KG1 (cell line): ENCODE results near the gene SLC49A4.

Source experiments
- DNase-seq: peaks from one replicate; lab custom pipeline; 2025; lab: John Stamatoyannopoulos, UW

The SLC49A4 gene

GRCh38 chr3:122908251-122908650 is 113.4 kb downstream of the SLC49A4 start:
- DNase-seq = no peak

DNA sequence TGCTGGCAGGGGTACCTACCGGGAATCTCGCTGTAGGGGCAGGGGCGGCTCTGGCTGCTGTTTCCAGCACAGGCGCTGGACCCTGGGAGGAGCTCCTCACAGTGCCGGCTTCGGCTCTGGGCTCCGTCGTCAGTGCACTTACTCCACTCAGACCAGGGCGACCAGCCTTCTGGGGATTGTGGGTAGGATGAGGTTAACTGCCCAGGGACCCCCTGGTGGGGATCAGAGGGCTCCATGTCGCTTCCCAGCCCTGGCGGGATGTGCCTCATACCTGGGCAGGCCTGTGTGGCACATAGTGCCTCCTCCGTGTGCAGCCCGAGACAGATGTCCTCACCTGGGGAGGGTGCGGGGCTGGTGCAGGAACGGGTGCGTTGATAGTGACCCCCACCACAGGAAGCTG is 117.0 kb downstream of the SLC49A4 start:
- no peak for DNase-seq

DNA sequence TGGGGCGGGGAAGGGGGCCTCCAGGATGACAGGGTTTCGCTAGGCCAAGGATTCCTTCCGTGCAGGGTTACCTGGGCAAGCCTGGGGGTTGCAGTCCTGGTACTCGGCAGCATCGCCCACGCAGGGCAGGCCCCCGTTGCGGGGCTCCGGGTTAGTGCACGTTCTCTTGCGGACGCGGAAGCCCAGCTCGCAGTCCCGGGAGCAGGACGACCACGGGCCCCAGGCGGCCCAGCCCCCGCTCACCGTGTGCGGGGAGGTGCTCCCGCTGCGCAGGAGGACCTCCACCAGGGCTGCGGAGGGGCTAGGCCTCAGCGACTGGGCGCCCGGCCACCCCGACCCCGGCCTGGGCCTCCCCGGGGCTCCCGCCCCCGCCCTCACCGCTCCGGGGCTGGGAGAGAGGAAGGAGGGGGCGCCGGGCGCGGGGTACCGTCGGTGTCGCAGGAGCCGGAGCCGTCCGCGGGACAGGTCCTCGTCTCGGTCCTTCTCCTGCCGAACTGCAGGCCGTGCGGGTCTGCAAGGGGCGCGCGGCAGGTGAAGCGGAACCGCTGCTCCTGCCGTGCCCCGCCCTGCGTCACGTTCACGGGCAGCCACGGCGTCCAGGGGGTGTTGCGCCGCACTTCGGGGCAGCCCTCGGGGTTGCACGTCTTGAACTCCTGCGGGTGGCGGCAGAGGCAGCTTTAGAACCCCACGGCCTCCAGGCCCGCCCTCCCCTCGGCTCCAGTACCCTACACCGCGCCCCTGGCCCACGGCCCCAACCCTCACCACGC is 118.1 kb downstream of the SLC49A4 start:
- DNase-seq = no peak

DNA sequence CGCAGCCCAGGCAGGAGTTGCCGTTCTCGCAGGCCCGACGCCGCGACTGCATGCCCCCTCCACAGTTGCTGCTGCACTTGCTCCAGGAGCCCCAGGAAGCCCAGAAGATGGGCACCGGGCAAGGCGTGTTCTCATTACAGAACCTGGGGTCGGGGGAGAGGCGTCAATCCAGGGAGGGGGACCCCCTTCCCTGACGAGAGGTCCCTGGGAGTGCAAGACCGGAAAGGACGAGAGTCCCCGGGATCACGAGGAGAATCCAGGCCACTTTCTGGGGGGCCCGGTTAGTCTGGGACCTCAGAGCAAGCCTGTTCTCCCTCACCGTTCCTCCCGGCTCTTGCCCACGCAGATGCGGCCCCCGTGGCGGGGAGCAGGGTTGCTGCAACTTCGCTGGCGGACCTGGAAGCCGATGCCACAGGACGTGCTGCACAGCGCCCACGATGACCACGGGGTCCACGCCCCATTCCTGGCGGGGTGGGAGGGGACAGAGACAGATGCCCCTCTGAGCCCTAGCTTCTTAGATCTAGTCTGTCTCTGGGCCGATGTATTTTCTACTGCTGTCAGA is 118.8 kb downstream of the SLC49A4 start:
- DNase-seq = no peak

DNA sequence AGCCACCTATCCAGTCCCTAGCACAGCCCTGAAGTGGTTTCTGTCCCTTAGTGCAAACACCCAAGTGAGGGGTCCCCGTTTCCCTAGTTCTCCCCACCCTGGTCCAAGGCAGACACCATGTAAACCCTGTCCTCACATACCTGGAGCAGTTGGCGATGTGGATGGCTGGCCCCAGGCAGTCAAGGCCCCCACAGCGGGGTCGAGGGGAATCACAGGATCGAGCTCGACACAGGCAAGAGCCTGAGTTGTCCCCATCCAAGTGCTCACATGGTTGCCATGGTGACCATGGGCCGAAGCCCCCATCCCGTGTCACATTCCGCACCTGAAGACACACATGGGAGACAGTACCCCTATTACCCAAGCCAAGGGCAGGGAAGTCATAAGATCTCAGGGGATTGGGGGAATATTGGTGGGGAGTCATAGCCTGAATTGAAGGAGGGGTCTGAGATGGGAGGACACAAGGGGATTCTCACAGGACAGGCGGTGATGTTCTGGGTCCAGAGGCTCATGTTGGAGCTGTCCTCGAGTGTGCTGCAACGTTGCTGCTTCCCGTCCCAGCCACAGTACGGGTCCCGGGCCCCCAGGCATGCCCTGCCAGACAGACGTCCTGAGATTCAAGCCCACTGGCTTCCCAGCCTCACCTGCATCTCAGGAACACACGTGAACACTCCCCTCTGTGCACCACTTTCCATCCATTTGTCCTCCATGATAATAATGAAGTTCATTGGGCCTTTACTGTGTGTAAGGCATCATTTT is 120.6 kb downstream of the SLC49A4 start:
- DNase-seq = no peak

GRCh38 chr3:122916084-122916483 is 121.2 kb downstream of the SLC49A4 start:
- no peak for DNase-seq

DNA sequence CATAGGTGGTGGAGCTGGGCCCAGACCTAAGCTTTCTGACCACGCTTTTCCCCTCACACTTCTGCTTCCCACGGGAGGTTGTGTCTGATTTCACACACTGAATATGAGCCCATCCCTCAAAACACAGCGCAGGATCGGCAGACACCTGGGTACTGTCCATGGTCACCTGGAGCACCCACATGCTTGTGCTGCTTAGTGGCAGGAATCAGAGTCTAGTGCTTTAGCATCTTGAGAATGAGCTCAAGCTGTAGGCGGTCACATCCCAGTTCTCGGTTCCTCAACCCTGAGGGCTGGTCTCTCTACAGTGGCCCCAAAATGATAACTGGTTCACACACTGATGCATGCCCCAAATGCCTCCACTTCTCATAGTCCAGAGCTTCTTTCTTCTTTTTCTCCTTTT is 121.7 kb downstream of the SLC49A4 start:
- DNase-seq = no peak

- no peak for DNase-seq
Observed at GRCh38 chr3:122917412-122917811, 122.5 kb downstream of the SLC49A4 start.

- DNase-seq = no peak
Observed at GRCh38 chr3:122918576-122919290, 123.9 kb downstream of the SLC49A4 start.

- DNase-seq = no peak
Observed at GRCh38 chr3:122919291-122919610, 124.4 kb downstream of the SLC49A4 start.

DNA sequence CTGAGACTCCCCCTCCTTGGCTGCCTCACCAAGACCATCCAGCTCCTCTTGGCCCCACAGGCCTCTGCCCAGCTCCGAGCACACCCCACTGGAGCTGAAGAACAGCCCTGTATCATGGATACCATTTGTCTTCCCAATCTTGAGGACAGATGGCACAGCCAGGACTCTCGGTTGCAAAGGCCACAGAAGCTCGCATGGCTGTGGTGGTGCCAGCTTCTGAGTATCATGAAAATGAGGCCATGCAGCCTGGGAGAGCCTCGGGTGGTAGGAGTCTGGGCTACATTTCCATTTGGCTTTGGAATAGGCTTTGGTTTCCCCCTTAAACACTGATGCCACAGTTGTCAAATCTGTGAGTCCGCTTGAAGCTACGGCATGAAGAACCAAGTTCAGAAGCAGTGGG is 126.1 kb downstream of the SLC49A4 start:
- DNase-seq = no peak

GRCh38 chr3:122921791-122922651 is 127.2 kb downstream of the SLC49A4 start:
- DNase-seq = no peak

DNA sequence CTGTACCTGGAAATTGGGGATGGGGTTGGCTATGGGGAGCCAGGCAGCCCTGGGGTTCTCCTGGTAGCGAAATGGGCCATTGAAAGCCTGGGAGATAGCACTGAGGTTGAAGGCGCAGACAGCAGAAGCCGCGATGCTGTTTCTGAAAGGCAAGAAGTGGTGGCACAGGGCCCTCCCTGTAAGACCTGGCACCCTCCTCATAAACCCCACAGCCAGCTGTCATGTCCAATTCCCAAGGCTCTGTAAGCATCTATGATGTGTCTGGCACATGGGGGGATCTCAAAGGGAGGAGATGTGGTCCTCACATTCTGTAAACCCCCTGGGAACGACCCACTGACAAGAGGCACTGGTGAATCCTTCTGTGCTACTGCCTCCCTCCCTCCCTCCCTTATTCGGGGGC is 128.7 kb downstream of the SLC49A4 start:
- no peak for DNase-seq

DNA sequence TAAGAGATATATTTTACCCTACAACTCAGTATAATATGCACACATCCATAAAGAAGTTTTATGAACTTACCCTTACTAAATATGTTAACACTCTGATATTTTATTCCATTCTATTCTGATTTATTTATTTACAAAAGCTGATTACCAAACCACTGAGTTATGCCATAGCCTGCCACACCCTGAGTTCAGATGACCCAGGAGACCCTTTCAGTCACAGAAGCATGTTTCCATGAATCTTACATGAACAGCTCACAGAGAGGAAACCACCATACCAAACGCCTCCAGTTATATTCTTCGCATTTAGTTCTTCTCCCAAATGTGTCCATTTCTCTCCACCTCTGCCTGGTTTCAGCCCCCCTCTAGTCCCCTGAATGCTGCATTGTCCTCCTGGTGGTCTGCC is 129.2 kb downstream of the SLC49A4 start:
- DNase-seq = no peak

DNA sequence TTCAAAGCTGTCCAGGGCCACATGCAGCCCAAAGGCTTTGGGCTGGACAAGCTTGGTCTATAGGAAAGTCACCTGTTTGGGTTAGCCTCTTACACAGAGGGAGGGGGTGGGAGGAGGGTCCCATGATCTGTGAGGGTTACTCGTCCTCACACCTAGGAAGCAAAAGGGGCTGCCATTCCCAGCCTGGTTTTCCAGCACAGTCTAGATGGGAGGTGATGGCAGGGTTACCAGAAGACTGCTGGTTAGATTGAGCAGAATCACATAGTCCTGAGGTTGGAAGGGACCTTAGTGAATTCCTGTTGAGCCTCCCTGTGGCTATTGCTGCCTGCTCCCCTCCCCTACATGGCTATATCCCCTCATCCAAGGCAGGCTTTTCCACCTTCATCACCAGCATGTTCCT is 130.9 kb downstream of the SLC49A4 start:
- no peak for DNase-seq

- DNase-seq = no peak
Observed at GRCh38 chr3:122926322-122926721, 131.5 kb downstream of the SLC49A4 start.

- no peak for DNase-seq
Observed at GRCh38 chr3:122926811-122927210, 131.9 kb downstream of the SLC49A4 start.

GRCh38 chr3:122927726-122928125 is 132.9 kb downstream of the SLC49A4 start:
- DNase-seq = no peak

- DNase-seq = no peak
Observed at GRCh38 chr3:122928396-122929187, 133.7 kb downstream of the SLC49A4 start.

DNA sequence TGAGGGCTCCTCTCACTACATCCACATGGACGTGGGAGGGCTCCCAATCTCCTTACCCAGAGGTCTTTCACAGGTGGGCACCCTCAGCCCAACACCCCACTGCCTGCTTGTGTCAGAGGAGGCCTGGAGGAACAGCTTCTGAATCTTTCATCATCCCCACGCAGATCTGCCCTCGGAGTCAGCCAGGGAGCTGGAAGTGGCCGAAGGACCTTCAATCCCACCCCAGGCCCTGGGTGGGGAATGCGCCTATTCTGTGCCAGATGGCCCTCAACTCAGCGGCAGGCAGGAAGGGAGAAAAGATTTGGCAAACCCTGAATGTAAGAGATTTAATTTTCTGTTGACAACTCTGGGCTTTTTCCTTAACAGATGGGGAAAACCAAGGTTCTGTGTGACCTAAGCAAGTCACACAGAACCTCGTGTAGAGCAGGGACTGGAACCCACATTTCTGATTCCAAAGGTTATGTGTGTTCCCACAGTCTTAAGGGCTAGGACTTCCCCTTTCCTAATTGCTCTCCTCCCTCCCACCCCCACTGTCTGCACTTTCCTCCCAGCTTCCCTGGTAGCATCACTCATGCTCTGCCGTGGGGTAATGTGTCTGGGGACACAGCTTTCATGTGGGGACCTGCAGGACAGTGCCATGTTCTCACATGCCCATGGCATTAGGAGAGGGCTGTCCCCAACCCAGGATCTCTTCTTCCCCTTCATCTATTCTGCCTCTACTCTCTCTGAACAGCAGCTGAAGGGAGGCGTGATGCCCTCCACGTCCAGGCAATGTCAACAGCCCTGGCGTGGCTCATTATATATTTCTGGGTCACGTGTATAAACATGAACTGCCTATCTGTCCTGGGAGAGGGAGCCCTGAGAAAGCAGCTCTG is 134.6 kb downstream of the SLC49A4 start:
- DNase-seq = no peak
